OCI-M2 (cell line): ENCODE data around the gene OR6S1.
"Not testable (repeated sequence)": the region's sequence is repeated elsewhere in the genome, so short reads cannot be mapped to it uniquely, and the experiment has no call there.

Experiments used
- DNase-seq: peaks from one replicate; lab custom pipeline; 2025; ENCODE audit not compliant: unreplicated experiment; lab: John Stamatoyannopoulos, UW

The OR6S1 gene

GRCh38 chr14:20611277-20611676, 30.2 kb downstream of the OR6S1 start:
- DNase-seq: no peak

GRCh38 chr14:20610002-20610765, 31.3 kb downstream of the OR6S1 start:
- DNase-seq: peak; percentile 93

GRCh38 chr14:20609215-20610001, 32.1 kb downstream of the OR6S1 start:
- DNase-seq: peak; percentile 92

- DNase-seq: no peak
Measured at GRCh38 chr14:20608383-20609110, 32.9 kb downstream of the OR6S1 start.

- DNase-seq: no peak
Measured at GRCh38 chr14:20607617-20608016, 33.9 kb downstream of the OR6S1 start.

- DNase-seq: no peak
Measured at GRCh38 chr14:20606902-20607242, 34.6 kb downstream of the OR6S1 start.

GRCh38 chr14:20606190-20606901, 35.1 kb downstream of the OR6S1 start:
- no peak for DNase-seq

- DNase-seq: no peak
Measured at GRCh38 chr14:20603813-20604690, 37.4 kb downstream of the OR6S1 start.

- DNase-seq: no peak
Measured at GRCh38 chr14:20602583-20602982, 38.9 kb downstream of the OR6S1 start.

- DNase-seq: no peak
Measured at GRCh38 chr14:20601522-20601921, 40.0 kb downstream of the OR6S1 start.

GRCh38 chr14:20597108-20597507, 44.4 kb downstream of the OR6S1 start:
- DNase-seq: no peak

GRCh38 chr14:20595726-20596125, 45.8 kb downstream of the OR6S1 start:
- not testable (repeated sequence) for DNase-seq

- no peak for DNase-seq
Measured at GRCh38 chr14:20592574-20592973, 48.9 kb downstream of the OR6S1 start.

- DNase-seq: no peak
Measured at GRCh38 chr14:20591235-20591634, 50.3 kb downstream of the OR6S1 start, which contains the start of gene RNASE12. Gene RNASE12, minus strand, starts transcription at chr14:20591376. Its CDS starts 653 bp downstream, at chr14:20590723.
